Natural killer cell (primary cell): ENCODE data around the gene CT45A1. TPM values are rescaled to one million over a fixed set of nuclear protein-coding genes. Genes with fewer than 3 reads are reported as not detected.
A peak's percentile ranks its signal among the peaks of the same experiment; 100 is the strongest.
"Not testable (repeated sequence)": the region's sequence is repeated elsewhere in the genome, so short reads cannot be mapped to it uniquely, and the experiment has no call there.

Experiments used
- ATAC-seq, 3 donors: fragments of 150-1000 bp in 2 of 3; fragments of 200-7000 bp in 1 of 3; cut with Tn5 transposase; 1 replicate in 1 of 3; 2 replicates in 2 of 3; pipeline ENCODE4 v1.10.0; 2021; ENCODE audit warnings: mild to moderate bottlenecking in 2 of 3, moderate library complexity in 2 of 3
- DNase-seq, 2 donors: peaks; one replicate each; pipeline versions ENCODE4 v3.0.0 to v3.0.0-alpha.2; 2013 to 2021; ENCODE audit warnings: mixed read lengths in 1 of 2
- H3K27ac ChIP-seq: one replicate; pipeline ENCODE4 v1.5.1; 2013; ENCODE audit warnings: mild to moderate bottlenecking, low read length
- H3K27me3 ChIP-seq: one replicate; pipeline ENCODE4 v1.6.1; 2013; ENCODE audit warnings: low read length; ENCODE audit not compliant: control insufficient read depth, insufficient read depth
- H3K36me3 ChIP-seq: one replicate; pipeline ENCODE4 v1.6.1; 2013; ENCODE audit warnings: low read length; ENCODE audit not compliant: control insufficient read depth, insufficient read depth
- H3K4me1 ChIP-seq: one replicate; pipeline ENCODE4 v1.6.1; 2013; ENCODE audit warnings: low read length; ENCODE audit not compliant: control insufficient read depth, insufficient read depth
- H3K4me3 ChIP-seq: one replicate; pipeline ENCODE4 v1.5.1; 2013; ENCODE audit warnings: low read length
- H3K9me3 ChIP-seq: one replicate; pipeline ENCODE4 v1.6.1; 2013; ENCODE audit warnings: low read length; ENCODE audit not compliant: control insufficient read depth, insufficient read depth
- H3K27ac Mint-ChIP-seq, 2 donors: one replicate each; pipeline ENCODE4 v1.8.0; 2022; ENCODE audit warnings: mild to moderate bottlenecking in 2 of 2, mixed read lengths in 2 of 2, moderate library complexity in 1 of 2
- H3K27me3 Mint-ChIP-seq, 2 donors: one replicate each; pipeline ENCODE4 v1.8.0; 2022; ENCODE audit warnings: low read depth in 2 of 2, mixed read lengths in 2 of 2
- H3K36me3 Mint-ChIP-seq: one replicate; pipeline ENCODE4 v1.8.0; 2022; ENCODE audit warnings: mixed read lengths
- H3K4me1 Mint-ChIP-seq, 2 donors: one replicate each; pipeline ENCODE4 v1.8.0; 2022; ENCODE audit warnings: mixed read lengths in 2 of 2
- H3K4me3 Mint-ChIP-seq: one replicate; pipeline ENCODE4 v1.8.0; 2022; ENCODE audit warnings: mild to moderate bottlenecking, moderate library complexity, mixed read lengths
- H3K9me3 Mint-ChIP-seq, 2 donors: one replicate each; pipeline ENCODE4 v1.8.0; 2022; ENCODE audit warnings: mixed read lengths in 2 of 2
- CTCF ChIP-seq: fragments of 200-600 bp; IDR thresholded peaks from one replicate; pipeline ENCODE4 v1.8.0; 2022; ENCODE audit warnings: antibody characterized with exemption
- WGBS: methylation state at CpG from one replicate; pipeline ENCODE4 v1.1.7; 2013; ENCODE audit warnings: missing lambda C conversion rate; ENCODE audit not compliant: insufficient coverage; 5-methylcytosine and 5-hydroxymethylcytosine counted together
- intact Hi-C: fragments of 100-400 bp; cut with micrococcal nuclease; formaldehyde crosslinking; loops from one replicate; pipeline ENCODE4 v1.14.2; 2022
- total RNA-seq, 4 donors: library from RNA; stranded (reverse); fragments of 120-200 nt in 1 of 4; gene quantifications; one replicate each; pipeline versions ENCODE4 v1.2.3 to v1.2.4, GENCODE V29; 2013 to 2022

CT45A1 gene
- total RNA-seq, 3 donors from 2014 or later (not counting 1 experiment from before 2014, with no cell fraction given): not detected

- DNase-seq: peak in 1 of 2 donors; percentile 6
- H3K4me3 Mint-ChIP-seq: no peak overlapping the region
These were observed 15.8 kb upstream of the CT45A1 start for GRCh38 chrX:135697601-135698000.

GRCh38 chrX:135698924-135699323 lies 14.5 kb upstream of the CT45A1 start:
- Mint-ChIP-seq H3K4me3 (no peak overlapping the region), H3K4me1 (no peaks in the 10 kb centered on the region), H3K36me3 (no peaks in the 10 kb centered on the region), H3K27me3 (peaks cover 3 to 9% of the 10 kb centered on the region in 2 donors), H3K27ac (no peak overlapping the region), H3K9me3 (no peaks in the 10 kb centered on the region)
- Histone ChIP-seq H3K27ac (no peak overlapping the region), H3K36me3 (no peaks in the 10 kb centered on the region), H3K4me3 (no peak overlapping the region), H3K27me3 (no peaks in the 10 kb centered on the region), H3K4me1 (no peaks in the 10 kb centered on the region), H3K9me3 (no peaks in the 10 kb centered on the region)
- TF ChIP-seq CTCF: no peak
- DNase-seq: no peak
- no peak for ATAC-seq
- intact Hi-C loops: loop anchor here (5.0 kb wide), 1 partner anchor 217 kb away; no protein-coding TSS in a partner anchor

More at GRCh38 chrX:135697601-135698000, 15.8 kb upstream of the CT45A1 start:
- no peak overlapping the region for H3K27ac Mint-ChIP-seq
- H3K36me3 Mint-ChIP-seq: no peaks in the 10 kb centered on the region
- Histone ChIP-seq H3K27ac (no peak overlapping the region), H3K27me3 (no peaks in the 10 kb centered on the region), H3K4me3 (no peak overlapping the region), H3K9me3 (no peaks in the 10 kb centered on the region), H3K4me1 (no peaks in the 10 kb centered on the region), H3K36me3 (no peaks in the 10 kb centered on the region)
- ATAC-seq: no peak
- intact Hi-C loops: loop anchor here (5.0 kb wide), 1 partner anchor 215 kb away; no protein-coding TSS in a partner anchor
- H3K9me3 Mint-ChIP-seq: no peaks in the 10 kb centered on the region
- peaks cover 3 to 9% of the 10 kb centered on the region in 2 donors for H3K27me3 Mint-ChIP-seq
- no peak for TF ChIP-seq CTCF
- no peaks in the 10 kb centered on the region for H3K4me1 Mint-ChIP-seq

DNA sequence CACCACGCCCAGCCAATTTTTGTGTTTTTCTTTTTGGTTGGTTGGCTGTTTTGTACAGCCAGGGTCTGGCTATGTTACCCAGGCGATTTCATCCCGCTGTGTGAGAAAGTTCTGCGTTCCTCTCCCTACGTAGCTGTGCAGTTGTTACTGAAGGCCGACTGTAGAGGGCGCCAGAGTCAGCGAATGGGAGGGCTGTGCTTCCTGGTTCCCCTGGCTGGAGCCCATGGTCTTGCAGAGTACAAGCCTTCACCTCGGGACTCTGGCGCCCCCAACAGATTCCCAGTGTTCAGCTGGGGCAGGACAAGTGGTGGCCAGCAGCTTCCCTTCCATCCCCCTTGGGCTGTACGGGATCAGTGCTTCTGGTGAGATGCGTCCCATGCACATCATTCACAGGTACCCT lies 5.6 kb upstream of the CT45A1 start:
- no peak overlapping the region for H3K27ac ChIP-seq
- no peaks in the 10 kb centered on the region for H3K27me3 ChIP-seq
- H3K27ac Mint-ChIP-seq: no peak overlapping the region
- no peak for TF ChIP-seq CTCF
- WGBS: 27% methylated on average over 10 of the region's 12 CpGs
- no peaks in the 10 kb centered on the region for H3K36me3 Mint-ChIP-seq
- no peak overlapping the region for H3K4me3 Mint-ChIP-seq
- peak in 1 of 3 donors; percentile 46 for ATAC-seq
- no peaks in the 10 kb centered on the region for H3K9me3 ChIP-seq
- no peaks in the 10 kb centered on the region for H3K36me3 ChIP-seq
- H3K27me3 Mint-ChIP-seq: no peaks in the 10 kb centered on the region
- H3K4me1 ChIP-seq: no peaks in the 10 kb centered on the region
- peak in 1 of 2 donors; percentile 14 for DNase-seq
- H3K9me3 Mint-ChIP-seq: no peaks in the 10 kb centered on the region
- H3K4me3 ChIP-seq: no peak overlapping the region
- intact Hi-C loops: no loop called here
- H3K4me1 Mint-ChIP-seq: no peaks in the 10 kb centered on the region

GRCh38 chrX:135713795-135714194 lies 356 bp downstream of the CT45A1 start:
- no peak for DNase-seq
- whole genome bisulfite sequencing: 94% methylated on average over 19 of the region's 20 CpGs
- no peak overlapping the region for H3K27ac Mint-ChIP-seq
- Histone ChIP-seq H3K27me3 (no peaks in the 10 kb centered on the region), H3K36me3 (no peaks in the 10 kb centered on the region), H3K27ac (no peak overlapping the region), H3K4me3 (no peak overlapping the region), H3K4me1 (no peaks in the 10 kb centered on the region), H3K9me3 (no peaks in the 10 kb centered on the region)
- no peaks in the 10 kb centered on the region for H3K4me1 Mint-ChIP-seq
- H3K36me3 Mint-ChIP-seq: no peaks in the 10 kb centered on the region
- no peaks in the 10 kb centered on the region for H3K27me3 Mint-ChIP-seq
- intact Hi-C loops: no loop called here
- no peak for TF ChIP-seq CTCF
- H3K4me3 Mint-ChIP-seq: no peak overlapping the region
- no peak for ATAC-seq
- H3K9me3 Mint-ChIP-seq: no peaks in the 10 kb centered on the region

- WGBS: 91% methylated on average over 5 of the region's 5 CpGs
- H3K27me3 Mint-ChIP-seq, H3K27me3 ChIP-seq, H3K4me3 ChIP-seq, H3K4me1 ChIP-seq, intact Hi-C loops, H3K27ac Mint-ChIP-seq, H3K36me3 ChIP-seq, H3K4me1 Mint-ChIP-seq, H3K4me3 Mint-ChIP-seq, H3K9me3 ChIP-seq, H3K27ac ChIP-seq, H3K9me3 Mint-ChIP-seq, H3K36me3 Mint-ChIP-seq, ATAC-seq, DNase-seq: not testable (repeated sequence)
These were observed 21.2 kb downstream of the CT45A1 start for GRCh38 chrX:135734666-135735065.
